Astrocyte (in vitro differentiated cells and primary cell): ENCODE data around the gene PDE5A.

Source experiments
- EZH2 ChIP-seq: IDR thresholded peaks from 2 replicates; pipeline ENCODE4 v1.6.1; 2012; ENCODE audit warnings: mild to moderate bottlenecking, low read length, inconsistent platforms; ENCODE audit not compliant: insufficient read depth
- TF ChIP-seq, protein P1 (sequence below): IDR thresholded peaks from 2 replicates; pipeline ENCODE4 v1.5.1; 2011; ENCODE audit warnings: low read depth, mild to moderate bottlenecking, inconsistent platforms, low read length, moderate library complexity; ENCODE audit not compliant: insufficient read depth

DNA sequence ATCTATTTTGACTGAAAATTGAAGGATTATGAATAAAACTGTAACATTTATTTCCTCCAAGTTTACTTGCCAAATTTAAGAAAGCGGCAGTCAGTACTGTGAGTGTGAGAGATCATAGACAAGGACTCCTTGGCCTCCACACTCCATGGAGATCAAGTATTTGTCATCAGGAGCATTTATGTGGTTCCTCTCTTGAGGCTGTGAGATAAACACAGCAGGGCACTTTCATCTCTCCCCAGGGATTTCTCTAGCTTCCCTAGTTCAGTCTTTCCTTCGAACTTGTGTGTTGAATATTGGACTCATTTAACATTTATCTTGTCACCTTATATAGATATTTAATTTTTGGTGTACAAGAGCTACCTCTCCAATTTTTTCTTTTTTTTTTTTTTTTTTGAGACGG is 40.8 kb downstream of the PDE5A start:
- TF ChIP-seq EZH2 = no peak
- TF ChIP-seq, protein P1, sequence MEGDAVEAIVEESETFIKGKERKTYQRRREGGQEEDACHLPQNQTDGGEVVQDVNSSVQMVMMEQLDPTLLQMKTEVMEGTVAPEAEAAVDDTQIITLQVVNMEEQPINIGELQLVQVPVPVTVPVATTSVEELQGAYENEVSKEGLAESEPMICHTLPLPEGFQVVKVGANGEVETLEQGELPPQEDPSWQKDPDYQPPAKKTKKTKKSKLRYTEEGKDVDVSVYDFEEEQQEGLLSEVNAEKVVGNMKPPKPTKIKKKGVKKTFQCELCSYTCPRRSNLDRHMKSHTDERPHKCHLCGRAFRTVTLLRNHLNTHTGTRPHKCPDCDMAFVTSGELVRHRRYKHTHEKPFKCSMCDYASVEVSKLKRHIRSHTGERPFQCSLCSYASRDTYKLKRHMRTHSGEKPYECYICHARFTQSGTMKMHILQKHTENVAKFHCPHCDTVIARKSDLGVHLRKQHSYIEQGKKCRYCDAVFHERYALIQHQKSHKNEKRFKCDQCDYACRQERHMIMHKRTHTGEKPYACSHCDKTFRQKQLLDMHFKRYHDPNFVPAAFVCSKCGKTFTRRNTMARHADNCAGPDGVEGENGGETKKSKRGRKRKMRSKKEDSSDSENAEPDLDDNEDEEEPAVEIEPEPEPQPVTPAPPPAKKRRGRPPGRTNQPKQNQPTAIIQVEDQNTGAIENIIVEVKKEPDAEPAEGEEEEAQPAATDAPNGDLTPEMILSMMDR = no peak
